B cell (primary cell): Measurements from ENCODE around the gene COL4A6. TPM values are rescaled to one million over a fixed set of nuclear protein-coding genes. Genes with fewer than 3 reads are reported as not detected.

Experiments used
- ATAC-seq: fragments of 200-7000 bp; cut with Tn5 transposase; one replicate; pipeline ENCODE4 v1.10.0; 2021; ENCODE audit warnings: low read depth, mild to moderate bottlenecking, moderate number of reproducible peaks, moderate library complexity
- CTCF ChIA-PET: fragments of 350-600 bp; sonication (Branson Sonifier 250); formaldehyde crosslinking; loops from one replicate; lab custom pipeline; 2021; ENCODE audit warnings: antibody characterized with exemption, inconsistent platforms; lab: Charles Lee
- POLR2A ChIA-PET: fragments of 350-600 bp; sonication (Branson Sonifier 250); formaldehyde crosslinking; loops from one replicate; lab custom pipeline; 2021; ENCODE audit warnings: antibody characterized with exemption; lab: Charles Lee
- DNase-seq: peaks from one replicate; pipeline ENCODE4 v3.0.0; 2013
- H2AFZ ChIP-seq: 2 replicates; pipeline ENCODE4 v1.6.1; 2012; ENCODE audit warnings: mild to moderate bottlenecking, low read depth, low read length; ENCODE audit not compliant: insufficient read depth, poor library complexity, severe bottlenecking
- H3K27ac ChIP-seq, 2 donors: 1 replicate in 1 of 2; 2 replicates in 1 of 2; pipeline ENCODE4 v1.5.1; 2012 to 2013; ENCODE audit warnings: low read length in 2 of 2, mild to moderate bottlenecking in 2 of 2, moderate library complexity in 1 of 2
- H3K27me3 ChIP-seq, 4 experiments: fragments of 200-600 bp in 1 of 4; sonication (generic) in 1 of 4; replicated peaks in 1 of 4; 1 replicate in 2 of 4; 2 replicates in 2 of 4; pipeline versions ENCODE4 v1.6.1 to v1.7.0; 2013 to 2016; ENCODE audit warnings: low read length in 3 of 4, mild to moderate bottlenecking in 2 of 4, mixed read lengths in 1 of 4, moderate library complexity in 1 of 4; ENCODE audit not compliant: insufficient read depth in 4 of 4, control insufficient read depth in 3 of 4; ENCODE audit errors: control extremely low read depth in 1 of 4
- H3K36me3 ChIP-seq, 2 experiments: replicated peaks in 1 of 2; 1 replicate in 1 of 2; 2 replicates in 1 of 2; pipeline versions ENCODE4 v1.6.1 to v1.7.1; 2013; ENCODE audit warnings: low read length in 1 of 2; ENCODE audit not compliant: insufficient read depth in 2 of 2, control insufficient read depth in 1 of 2; ENCODE audit errors: control extremely low read depth in 1 of 2, extremely low read depth in 1 of 2
- H3K4me1 ChIP-seq, 2 donors: fragments of 200-600 bp in 1 of 2; sonication (generic) in 1 of 2; 1 replicate in 1 of 2; 2 replicates in 1 of 2; pipeline versions ENCODE4 v1.5.1 to v1.6.1; 2013 to 2017; ENCODE audit warnings: low read length in 2 of 2; ENCODE audit not compliant: control insufficient read depth in 2 of 2, insufficient read depth in 2 of 2
- H3K4me2 ChIP-seq: replicated peaks from 2 replicates; pipeline ENCODE3; 2012; ENCODE audit warnings: mild to moderate bottlenecking, low read depth, low read length; ENCODE audit not compliant: poor library complexity, severe bottlenecking
- H3K4me3 ChIP-seq, 5 experiments: fragments of 200-600 bp in 1 of 5; sonication (generic) in 1 of 5; 1 replicate in 3 of 5; 2 replicates in 2 of 5; pipeline versions ENCODE4 v1.5.1 to v1.7.0; 2011 to 2016; ENCODE audit warnings: low read length in 4 of 5, mild to moderate bottlenecking in 4 of 5, low read depth in 2 of 5, control low read depth in 1 of 5, moderate library complexity in 1 of 5; ENCODE audit not compliant: insufficient read depth in 1 of 5; ENCODE audit errors: control extremely low read depth in 1 of 5, extremely low read depth in 1 of 5
- H3K79me2 ChIP-seq: fragments of 200-600 bp; sonication (generic); one replicate; pipeline ENCODE4 v1.6.0; 2016; ENCODE audit warnings: low read length; ENCODE audit not compliant: control insufficient read depth, insufficient read depth
- H3K9ac ChIP-seq: fragments of 200-600 bp; sonication (generic); 2 replicates; pipeline ENCODE4 v1.6.1; 2017; ENCODE audit warnings: mild to moderate bottlenecking, low read length, moderate library complexity
- H3K9me3 ChIP-seq, 3 donors: one replicate each; pipeline versions ENCODE4 v1.6.1 to v1.7.1; 2013; ENCODE audit warnings: low read length in 2 of 3; ENCODE audit not compliant: control insufficient read depth in 2 of 3, insufficient read depth in 1 of 3; ENCODE audit errors: control extremely low read depth in 1 of 3
- H4K20me1 ChIP-seq: 2 replicates; pipeline ENCODE4 v1.6.0; 2012; ENCODE audit warnings: mild to moderate bottlenecking, low read length; ENCODE audit not compliant: insufficient read depth, control insufficient read depth, poor library complexity, severe bottlenecking
- H3K27ac Mint-ChIP-seq: one replicate; pipeline ENCODE4 v1.8.0; 2021; ENCODE audit warnings: mixed read lengths
- H3K27me3 Mint-ChIP-seq: one replicate; pipeline ENCODE4 v1.8.0; 2021; ENCODE audit warnings: mixed read lengths
- H3K4me1 Mint-ChIP-seq: one replicate; pipeline ENCODE4 v1.8.0; 2021; ENCODE audit warnings: mixed read lengths
- H3K4me3 Mint-ChIP-seq: one replicate; pipeline ENCODE4 v1.8.0; 2021; ENCODE audit warnings: mixed read lengths
- H3K9me3 Mint-ChIP-seq: one replicate; pipeline ENCODE4 v1.8.0; 2022; ENCODE audit warnings: mixed read lengths; ENCODE audit not compliant: insufficient read depth
- CTCF ChIP-seq: fragments of 200-600 bp; IDR thresholded peaks from one replicate; pipeline ENCODE4 v1.8.0; 2022; ENCODE audit warnings: antibody characterized with exemption, mild to moderate bottlenecking
- EZH2 ChIP-seq: IDR thresholded peaks from 2 replicates; pipeline ENCODE4 v1.6.1; 2012; ENCODE audit warnings: borderline replicate concordance, low read depth, mild to moderate bottlenecking, moderate library complexity, low read length; ENCODE audit not compliant: insufficient read depth, poor library complexity, severe bottlenecking
- WGBS: methylation state at CpG from one replicate; pipeline ENCODE4 v1.1.5; 2013; ENCODE audit warnings: missing lambda C conversion rate; ENCODE audit not compliant: insufficient coverage; 5-methylcytosine and 5-hydroxymethylcytosine counted together
- intact Hi-C: fragments of 100-400 bp; cut with micrococcal nuclease; formaldehyde crosslinking; loops from one replicate; pipeline ENCODE4 v1.10.0; 2022
- polyA plus RNA-seq: library from polyadenylated mRNA; depleted of rRNA; stranded (reverse); fragments of >200 nt; gene quantifications from 2 replicates; pipeline ENCODE4 v1.2.3, GENCODE V29; 2012
- total RNA-seq, 2 donors: library from RNA; stranded (reverse); fragments of 120-200 nt in 1 of 2; gene quantifications; 1 replicate in 1 of 2; 2 replicates in 1 of 2; pipeline versions ENCODE4 v1.2.3 to v1.2.4, GENCODE V29; 2013 to 2022

Gene COL4A6
- total and polyA plus RNA-seq, 2 donors (not counting 1 experiment from before 2014, with no cell fraction given) = not detected

- Histone ChIP-seq H3K9ac (no peak overlapping the region), H3K4me2 (no peak overlapping the region), H3K79me2 (no peaks in the 10 kb centered on the region), H3K36me3 (no peaks in the 10 kb centered on the region), H3K4me3 (no peak overlapping the region), H3K27ac (no peak overlapping the region), H2AFZ (no peak overlapping the region), H3K9me3 (no peaks in the 10 kb centered on the region), H4K20me1 (no peaks in the 10 kb centered on the region), H3K27me3 (no peaks in the 10 kb centered on the region), H3K4me1 (no peaks in the 10 kb centered on the region)
- no peak for TF ChIP-seq EZH2
- TF ChIP-seq CTCF = no peak
- Mint-ChIP-seq H3K9me3 (no peaks in the 10 kb centered on the region), H3K27ac (no peak overlapping the region), H3K27me3 (no peaks in the 10 kb centered on the region), H3K4me3 (no peak overlapping the region), H3K4me1 (no peaks in the 10 kb centered on the region)
- DNase-seq (no peak), ATAC-seq (no peak)
- no CpG with 5 or more reads among the region's 6 CpGs for WGBS
- ChIA-PET POLR2A (no interaction called here), CTCF (no interaction called here)
- intact Hi-C loops = no loop called here
Measured at GRCh38 chrX:108397627-108398391, 40.4 kb downstream of the COL4A6 start.

- TF ChIP-seq CTCF = no peak
- no peak for TF ChIP-seq EZH2
- Histone ChIP-seq H3K9ac (no peak overlapping the region), H3K4me3 (no peak overlapping the region), H3K79me2 (no peaks in the 10 kb centered on the region), H3K4me1 (no peaks in the 10 kb centered on the region), H2AFZ (no peak overlapping the region), H3K36me3 (no peaks in the 10 kb centered on the region), H4K20me1 (no peaks in the 10 kb centered on the region), H3K27me3 (no peaks in the 10 kb centered on the region), H3K27ac (no peak overlapping the region), H3K9me3 (no peaks in the 10 kb centered on the region), H3K4me2 (no peak overlapping the region)
- no peak for DNase-seq
- H3K9me3 Mint-ChIP-seq = no peaks in the 10 kb centered on the region
- no peak for ATAC-seq
- no CpG with 5 or more reads among the region's 1 CpG for WGBS
- H3K27ac Mint-ChIP-seq = no peak overlapping the region
- no peaks in the 10 kb centered on the region for H3K27me3 Mint-ChIP-seq
- ChIA-PET POLR2A (no interaction called here), CTCF (no interaction called here)
- intact Hi-C loops = no loop called here
- no peaks in the 10 kb centered on the region for H3K4me1 Mint-ChIP-seq
- no peak overlapping the region for H3K4me3 Mint-ChIP-seq
Measured at GRCh38 chrX:108396986-108397385, 41.2 kb downstream of the COL4A6 start.
